ENCODE measurements around the gene OR13D1.
"Not testable (repeated sequence)": the region's sequence is repeated elsewhere in the genome, so short reads cannot be mapped to it uniquely, and the experiment has no call there.

Gene OR13D1, protein sequence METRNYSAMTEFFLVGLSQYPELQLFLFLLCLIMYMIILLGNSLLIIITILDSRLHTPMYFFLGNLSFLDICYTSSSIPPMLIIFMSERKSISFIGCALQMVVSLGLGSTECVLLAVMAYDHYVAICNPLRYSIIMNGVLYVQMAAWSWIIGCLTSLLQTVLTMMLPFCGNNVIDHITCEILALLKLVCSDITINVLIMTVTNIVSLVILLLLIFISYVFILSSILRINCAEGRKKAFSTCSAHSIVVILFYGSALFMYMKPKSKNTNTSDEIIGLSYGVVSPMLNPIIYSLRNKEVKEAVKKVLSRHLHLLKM

DNA sequence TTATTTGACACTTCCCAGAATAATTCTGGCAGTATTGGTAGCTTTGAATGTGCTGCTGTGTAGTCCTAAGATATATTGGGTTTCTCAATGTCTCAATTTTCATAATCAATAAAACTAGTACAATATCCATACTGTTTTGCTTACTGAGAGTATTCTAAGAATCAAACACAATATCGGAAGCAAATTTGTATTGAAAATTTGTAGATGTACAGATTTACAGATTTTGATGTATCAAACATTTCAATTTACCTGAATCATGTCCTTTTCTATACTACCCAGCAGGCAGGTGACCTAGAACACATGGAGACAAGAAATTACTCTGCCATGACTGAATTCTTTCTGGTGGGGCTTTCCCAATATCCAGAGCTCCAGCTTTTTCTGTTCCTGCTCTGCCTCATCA, at the start of gene OR13D1:
Gene OR13D1 (plus strand): TSS at position 301 of the 400 bp plus-strand sequence. CDS start 0 bp downstream, at position 301.
- DNase-seq (ENCODE audit: low read depth in 2 of 2): no peak

DNA sequence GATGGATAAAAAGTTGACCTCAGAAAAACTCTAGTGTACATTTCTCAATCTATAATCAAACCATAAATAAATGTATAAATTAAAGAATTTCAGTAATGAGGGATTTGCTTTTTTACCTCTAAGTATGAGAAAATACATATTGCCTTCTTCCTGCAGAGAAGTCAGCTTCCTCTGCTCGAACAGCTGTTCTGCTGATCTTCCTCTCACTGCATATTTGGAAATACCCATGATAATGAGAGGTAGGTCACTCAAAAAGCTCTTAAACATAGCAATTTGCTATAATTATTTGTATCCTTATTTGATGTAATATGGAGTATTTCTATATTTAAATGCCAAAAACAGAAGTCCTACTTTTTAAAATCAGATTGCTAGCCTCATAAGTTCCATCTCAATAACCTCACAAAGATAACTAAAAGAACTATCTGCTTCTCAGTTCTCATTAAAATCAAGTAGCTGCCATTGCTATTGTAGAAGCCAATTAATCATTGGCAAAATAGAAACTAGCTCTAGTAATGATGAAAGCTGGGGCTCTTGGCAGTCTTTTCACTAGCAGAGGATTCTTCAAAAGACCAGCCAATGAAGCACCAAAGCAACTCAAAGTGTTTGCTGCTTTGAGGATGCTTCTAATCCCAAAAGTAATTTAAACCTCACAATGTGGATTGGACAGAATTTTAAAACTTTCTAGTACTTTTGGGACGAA, 35.7 kb upstream of the OR13D1 start:
- no peak for DNase-seq (ENCODE audit: low read depth in 2 of 2)

DNA sequence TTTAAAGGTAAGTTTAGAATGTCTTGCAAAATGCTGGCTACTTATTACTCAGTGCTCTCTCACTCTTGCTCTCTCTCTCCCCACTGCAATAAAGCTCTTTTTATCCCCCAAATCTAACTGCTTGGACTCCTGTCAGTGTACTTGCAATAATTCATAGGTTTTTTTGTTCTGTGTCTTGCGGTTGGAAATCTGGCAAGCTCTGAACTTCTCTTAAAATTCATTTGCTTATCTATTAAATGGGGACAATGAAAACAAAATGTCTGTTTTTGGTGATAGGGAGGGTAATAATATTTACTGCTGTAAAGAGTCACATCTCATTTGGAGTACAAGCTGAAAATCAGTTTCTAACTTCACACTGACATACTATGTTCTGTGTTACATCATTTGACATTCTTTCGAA, 18.7 kb upstream of the OR13D1 start:
- DNase-seq (ENCODE audit: low read depth in 2 of 2): no peak

DNA sequence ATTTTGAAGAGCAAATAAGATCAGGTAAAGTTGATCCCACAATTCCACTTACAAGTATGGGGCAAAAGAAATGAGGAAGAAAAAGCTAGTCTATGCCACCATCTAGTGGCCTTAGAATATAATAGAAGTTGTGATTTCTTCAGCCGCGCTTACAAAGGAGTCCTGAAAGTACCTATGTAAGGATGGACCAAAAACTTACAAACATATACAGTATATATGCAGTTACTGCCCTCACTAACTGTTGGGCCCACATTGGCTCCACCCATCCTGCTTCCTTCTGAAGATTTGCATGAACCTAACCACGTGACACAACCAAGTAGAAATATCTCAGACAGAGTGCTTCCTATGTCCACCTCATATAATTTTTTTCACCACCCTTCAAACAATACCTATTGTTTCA, 11.7 kb upstream of the OR13D1 start:
- no peak for DNase-seq (ENCODE audit: low read depth in 2 of 2)

DNA sequence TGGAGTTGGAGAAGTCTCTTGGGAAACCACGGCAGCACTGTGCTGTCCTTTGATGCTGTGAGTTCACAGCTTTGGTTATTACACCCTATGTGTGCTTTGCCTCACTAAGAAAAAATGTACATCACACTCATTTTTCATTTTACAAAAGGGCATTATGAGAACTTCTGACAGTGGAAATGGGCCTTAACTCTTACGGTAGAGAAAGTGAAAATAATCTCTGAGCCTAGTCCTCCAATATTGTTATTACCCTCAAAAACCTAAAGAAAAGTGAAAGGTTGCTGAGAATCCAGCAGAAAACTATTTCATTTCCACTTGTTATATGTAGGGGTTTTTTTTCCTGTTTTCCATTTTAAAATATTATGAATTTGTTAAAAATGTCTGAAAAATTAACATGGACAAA, 8.2 kb upstream of the OR13D1 start:
- no peak for DNase-seq (ENCODE audit: low read depth in 2 of 2)

DNA sequence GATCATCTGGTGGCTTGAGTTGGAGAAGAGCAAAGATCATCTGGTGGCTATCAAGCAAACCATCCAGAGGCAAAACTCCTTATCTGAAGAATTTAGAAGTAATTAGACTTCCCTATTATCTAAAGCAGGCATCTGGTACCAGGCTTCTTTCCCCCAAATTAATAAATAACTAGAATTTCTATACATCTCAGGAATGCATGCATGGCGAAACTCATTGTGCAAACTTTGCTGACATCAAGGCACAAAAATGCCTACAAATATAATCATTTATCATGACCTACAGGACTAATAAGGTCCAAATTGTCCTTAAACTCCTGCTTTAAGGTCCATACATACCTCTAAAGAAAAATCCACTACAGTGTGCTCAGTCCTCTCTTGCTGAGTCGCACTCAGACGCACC, 6.0 kb downstream of the OR13D1 start:
- DNase-seq (ENCODE audit: low read depth in 2 of 2): no peak

DNA sequence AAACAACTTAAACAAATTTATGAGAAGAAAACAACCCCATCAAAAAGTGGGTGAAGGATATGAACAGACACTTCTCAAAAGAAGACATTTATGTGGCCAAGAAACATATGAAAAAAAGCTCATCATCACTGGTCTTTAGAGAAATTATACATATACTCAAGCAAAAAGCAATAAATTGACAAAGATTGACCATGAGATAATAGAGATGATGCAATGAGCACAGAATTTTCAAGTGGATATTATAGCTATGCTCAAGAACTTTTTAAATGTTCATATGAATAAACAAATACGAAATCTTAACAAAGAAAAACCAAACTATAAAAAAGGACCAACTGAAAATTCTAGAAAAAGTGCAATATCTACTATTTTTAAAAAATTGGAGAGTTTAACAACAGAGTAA, 14.4 kb downstream of the OR13D1 start:
- not testable (repeated sequence) for DNase-seq (ENCODE audit: low read depth in 2 of 2)

DNA sequence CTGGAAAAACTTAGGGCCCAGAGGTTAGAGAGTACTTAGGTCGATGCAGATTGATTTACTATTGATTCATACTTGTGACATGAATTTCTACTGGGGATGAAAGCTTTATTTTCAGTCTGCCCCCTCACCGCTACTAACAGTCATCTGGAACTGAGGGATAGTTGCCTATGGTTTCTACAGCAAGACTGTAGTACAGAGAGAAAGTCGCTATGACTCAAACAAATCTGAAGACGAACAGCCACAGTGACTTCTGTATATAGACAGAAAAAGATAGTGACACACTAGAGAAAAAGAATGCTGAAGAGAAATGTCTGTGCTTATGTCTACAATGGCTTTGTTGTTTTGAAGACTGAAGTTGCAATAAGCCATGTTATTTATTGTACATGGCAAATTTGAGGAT, 17.3 kb downstream of the OR13D1 start:
- DNase-seq (ENCODE audit: low read depth in 2 of 2): no peak

DNA sequence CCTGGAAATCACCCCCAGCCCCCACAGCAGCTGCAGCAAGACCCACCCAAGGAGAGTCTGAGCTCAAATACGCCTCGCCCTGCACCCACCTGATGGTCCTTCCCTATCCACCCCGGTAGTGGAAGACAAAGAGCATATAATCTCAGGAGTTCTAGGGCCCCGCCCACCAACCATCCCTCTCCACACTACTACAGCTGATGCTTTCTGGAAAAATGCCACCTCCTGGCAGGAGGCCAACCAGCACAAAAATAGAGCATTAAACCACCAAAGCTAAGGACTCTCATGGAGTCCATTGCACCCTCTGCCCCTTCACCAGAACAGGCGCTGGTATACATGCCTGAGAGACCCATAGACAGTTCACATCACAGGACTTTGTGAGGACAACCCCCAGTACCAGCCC, 30.7 kb downstream of the OR13D1 start:
- DNase-seq (ENCODE audit: low read depth in 2 of 2): no peak

DNA sequence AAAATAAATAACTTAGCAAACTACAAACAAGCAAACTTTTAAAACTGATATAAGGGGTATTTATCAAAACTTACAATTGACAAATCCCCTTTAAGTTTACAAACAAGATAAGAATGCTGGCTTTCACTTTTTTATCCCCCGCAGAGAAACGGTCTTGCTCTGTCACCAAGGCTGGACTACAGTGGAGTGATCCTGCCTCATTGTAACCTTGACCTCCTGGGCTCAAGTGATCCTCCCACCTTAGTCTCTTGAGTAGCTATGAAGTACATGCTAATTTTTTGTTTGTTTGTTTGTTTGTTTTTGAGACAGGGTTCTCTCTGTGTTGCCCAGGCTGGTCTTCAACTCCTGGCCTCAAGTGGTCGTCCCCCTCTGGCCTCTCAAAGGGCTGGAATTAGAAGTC, 44.1 kb downstream of the OR13D1 start:
- DNase-seq (ENCODE audit: low read depth in 2 of 2): no peak

DNA sequence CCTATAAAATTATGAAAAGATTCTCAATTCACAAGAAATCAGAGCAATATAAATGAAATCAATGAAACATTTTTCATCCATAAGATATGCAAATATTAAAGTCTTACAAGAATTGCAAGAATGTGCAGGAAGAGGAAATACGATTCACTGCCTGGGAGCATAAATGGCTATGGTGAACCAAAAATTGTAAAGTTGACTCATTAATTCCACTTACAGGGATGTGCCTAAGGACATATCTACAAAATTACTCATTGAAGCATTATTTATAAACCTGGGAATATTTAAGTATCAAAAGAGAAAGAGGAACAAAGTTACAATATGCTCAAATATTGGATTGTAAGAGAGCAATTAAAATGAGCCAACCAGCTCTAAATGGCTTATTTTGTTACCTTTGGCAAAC, 46.3 kb downstream of the OR13D1 start:
- no peak for DNase-seq (ENCODE audit: low read depth in 2 of 2)

DNA sequence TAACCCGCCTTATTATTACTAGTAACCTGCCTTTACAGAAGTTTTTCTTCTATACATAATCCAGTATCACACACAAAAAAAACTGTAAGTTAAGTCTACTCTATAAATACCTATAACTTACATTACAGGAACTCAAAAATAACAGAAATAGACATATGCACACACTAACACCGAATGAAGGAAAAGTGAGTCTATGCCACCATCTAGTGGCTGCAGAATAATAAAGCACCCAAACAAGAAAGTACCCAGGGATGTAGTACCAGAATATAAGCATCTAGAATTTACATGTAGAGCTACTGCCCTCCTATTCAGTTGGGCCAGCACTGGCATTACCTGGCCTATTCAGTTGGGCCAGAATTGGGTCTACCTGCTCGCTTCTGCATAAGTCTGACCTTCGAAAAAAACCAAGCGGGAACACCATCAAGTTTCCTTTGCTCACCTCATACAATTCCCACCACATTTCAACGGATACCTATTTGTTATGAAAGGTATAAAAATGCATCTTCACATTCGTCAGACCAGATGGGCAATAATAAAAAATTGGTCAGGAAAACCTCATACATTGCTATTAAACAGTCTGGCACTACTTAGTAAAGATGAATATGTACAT, 49.2 kb downstream of the OR13D1 start:
- DNase-seq (ENCODE audit: low read depth in 2 of 2): no peak

All from stimulated activated CD8-positive, alpha-beta memory T cell treated with anti-CD3 and anti-CD28 coated beads, Interleukin-15, amount 100 ng/mL, for 4 hours (primary cell).